ENCODE data around the gene GFOD1. TPM values are rescaled to one million over a fixed set of nuclear protein-coding genes. Genes with fewer than 3 reads are reported as not detected.

Gene GFOD1
- polyA plus RNA-seq, 1 donor from 2014 or later: 7.0 TPM

DNA sequence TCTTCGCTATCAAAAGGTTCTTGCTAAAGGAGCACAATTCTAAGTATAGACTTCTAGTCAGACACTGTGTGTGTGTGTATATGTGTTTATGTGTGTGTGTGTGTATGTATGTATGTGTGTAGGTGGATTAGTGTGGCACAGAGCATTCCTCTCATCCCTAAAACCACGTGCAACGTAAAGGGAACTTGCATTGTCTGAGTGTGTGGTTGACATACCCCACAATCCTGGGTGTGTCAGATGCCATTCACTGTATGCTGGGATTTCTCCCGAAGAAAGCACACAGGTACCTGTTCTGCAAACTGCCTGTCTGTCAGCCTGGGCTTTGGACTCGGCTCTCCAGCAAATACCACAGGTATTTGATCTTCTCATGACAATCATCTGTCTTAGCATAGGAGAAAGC is 116.8 kb downstream of the GFOD1 start:
- H3K4me2 ChIP-seq (ENCODE audit: low read length): no peak overlapping the region
- no peak overlapping the region for H3K4me3 ChIP-seq (ENCODE audit: low read length)
- no peaks in the 10 kb centered on the region for H3K79me2 ChIP-seq (replicated peaks; ENCODE audit: insufficient read depth, low read length)
- H3K27ac ChIP-seq (ENCODE audit: low read length): no peak overlapping the region
- no peak overlapping the region for H2AFZ ChIP-seq (ENCODE audit: low read depth, low read length)
- H3K9ac ChIP-seq (ENCODE audit: low read length): no peak overlapping the region
- H3K36me3 ChIP-seq (ENCODE audit: insufficient read depth, low read length): no peaks in the 10 kb centered on the region
- H3K9me2 ChIP-seq (ENCODE audit: insufficient read depth, low read length): no peaks in the 10 kb centered on the region
- TF ChIP-seq TAF1 (IDR thresholded peaks at IDR 0.05; ENCODE audit: low read depth) (no peak), EP300 (conservative IDR thresholded peaks at IDR 0.05; ENCODE audit: poor library complexity, severe bottlenecking) (no peak)
- TF ChIP-seq, protein P1, sequence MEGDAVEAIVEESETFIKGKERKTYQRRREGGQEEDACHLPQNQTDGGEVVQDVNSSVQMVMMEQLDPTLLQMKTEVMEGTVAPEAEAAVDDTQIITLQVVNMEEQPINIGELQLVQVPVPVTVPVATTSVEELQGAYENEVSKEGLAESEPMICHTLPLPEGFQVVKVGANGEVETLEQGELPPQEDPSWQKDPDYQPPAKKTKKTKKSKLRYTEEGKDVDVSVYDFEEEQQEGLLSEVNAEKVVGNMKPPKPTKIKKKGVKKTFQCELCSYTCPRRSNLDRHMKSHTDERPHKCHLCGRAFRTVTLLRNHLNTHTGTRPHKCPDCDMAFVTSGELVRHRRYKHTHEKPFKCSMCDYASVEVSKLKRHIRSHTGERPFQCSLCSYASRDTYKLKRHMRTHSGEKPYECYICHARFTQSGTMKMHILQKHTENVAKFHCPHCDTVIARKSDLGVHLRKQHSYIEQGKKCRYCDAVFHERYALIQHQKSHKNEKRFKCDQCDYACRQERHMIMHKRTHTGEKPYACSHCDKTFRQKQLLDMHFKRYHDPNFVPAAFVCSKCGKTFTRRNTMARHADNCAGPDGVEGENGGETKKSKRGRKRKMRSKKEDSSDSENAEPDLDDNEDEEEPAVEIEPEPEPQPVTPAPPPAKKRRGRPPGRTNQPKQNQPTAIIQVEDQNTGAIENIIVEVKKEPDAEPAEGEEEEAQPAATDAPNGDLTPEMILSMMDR (IDR thresholded peaks at IDR 0.05; ENCODE audit: poor library complexity, severe bottlenecking): no peak
- H3K9me3 ChIP-seq (ENCODE audit: low read length): no peaks in the 10 kb centered on the region
- no peaks in the 10 kb centered on the region for H4K20me1 ChIP-seq (ENCODE audit: insufficient read depth)
- no peaks in the 10 kb centered on the region for H3K27me3 ChIP-seq (ENCODE audit: insufficient read depth, low read depth, low read length)
- no peaks in the 10 kb centered on the region for H3F3A ChIP-seq (ENCODE audit: insufficient read depth, low read length, poor library complexity, severe bottlenecking)

DNA sequence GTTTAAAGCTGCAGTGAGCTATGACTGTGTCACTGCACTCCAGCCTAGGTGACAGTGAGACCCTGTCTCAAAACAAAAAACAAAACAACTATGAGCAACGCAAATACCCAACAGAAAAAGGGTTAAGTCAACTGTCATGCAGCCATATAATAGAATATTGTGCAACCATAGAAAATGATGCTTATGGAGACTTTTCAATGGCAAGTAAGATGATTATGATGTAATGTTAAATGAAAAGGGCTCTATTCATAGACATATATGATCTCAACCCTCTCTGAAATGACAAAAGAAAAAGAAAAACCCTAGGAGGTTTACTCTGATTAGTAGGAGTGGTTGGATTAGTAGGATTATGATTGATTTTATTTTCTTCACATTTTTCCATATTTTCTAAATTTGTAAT is 117.8 kb downstream of the GFOD1 start:
- no peaks in the 10 kb centered on the region for H3K79me2 ChIP-seq (replicated peaks; ENCODE audit: insufficient read depth, low read length)
- peaks cover 7% of the 10 kb centered on the region for H3K36me3 ChIP-seq (ENCODE audit: insufficient read depth, low read length)
- no peaks in the 10 kb centered on the region for H3K9me3 ChIP-seq (ENCODE audit: low read length)

GRCh38 chr6:13368731-13369115 is 118.7 kb downstream of the GFOD1 start:
- H3K79me2 ChIP-seq (replicated peaks; ENCODE audit: insufficient read depth, low read length): no peaks in the 10 kb centered on the region
- H3K9ac ChIP-seq (ENCODE audit: low read length): no peak overlapping the region
- H2AFZ ChIP-seq (ENCODE audit: low read depth, low read length): no peak overlapping the region
- no peaks in the 10 kb centered on the region for H4K20me1 ChIP-seq (ENCODE audit: insufficient read depth)
- peaks cover 7% of the 10 kb centered on the region for H3K36me3 ChIP-seq (ENCODE audit: insufficient read depth, low read length)
- no peaks in the 10 kb centered on the region for H3K27me3 ChIP-seq (ENCODE audit: insufficient read depth, low read depth, low read length)
- H3F3A ChIP-seq (ENCODE audit: insufficient read depth, low read length, poor library complexity, severe bottlenecking): no peaks in the 10 kb centered on the region
- no peak overlapping the region for H3K27ac ChIP-seq (ENCODE audit: low read length)
- TF ChIP-seq SMC3 (conservative IDR thresholded peaks at IDR 0.05; ENCODE audit: poor library complexity) (no peak), EZH2 (IDR thresholded peaks at IDR 0.05; ENCODE audit: borderline replicate concordance, insufficient read depth, low read length, poor library complexity, severe bottlenecking) (no peak), EP300 (conservative IDR thresholded peaks at IDR 0.05; ENCODE audit: poor library complexity, severe bottlenecking) (no peak), POLR2AphosphoS5 (IDR thresholded peaks at IDR 0.05) (no peak), MXI1 (conservative IDR thresholded peaks at IDR 0.05; ENCODE audit: poor library complexity, severe bottlenecking) (no peak), TAF1 (IDR thresholded peaks at IDR 0.05; ENCODE audit: low read depth) (no peak), RAD21 (conservative IDR thresholded peaks at IDR 0.05) (no peak)
- TF ChIP-seq, protein P1 (IDR thresholded peaks at IDR 0.05; ENCODE audit: poor library complexity, severe bottlenecking): no peak
- TF ChIP-seq, protein P2, sequence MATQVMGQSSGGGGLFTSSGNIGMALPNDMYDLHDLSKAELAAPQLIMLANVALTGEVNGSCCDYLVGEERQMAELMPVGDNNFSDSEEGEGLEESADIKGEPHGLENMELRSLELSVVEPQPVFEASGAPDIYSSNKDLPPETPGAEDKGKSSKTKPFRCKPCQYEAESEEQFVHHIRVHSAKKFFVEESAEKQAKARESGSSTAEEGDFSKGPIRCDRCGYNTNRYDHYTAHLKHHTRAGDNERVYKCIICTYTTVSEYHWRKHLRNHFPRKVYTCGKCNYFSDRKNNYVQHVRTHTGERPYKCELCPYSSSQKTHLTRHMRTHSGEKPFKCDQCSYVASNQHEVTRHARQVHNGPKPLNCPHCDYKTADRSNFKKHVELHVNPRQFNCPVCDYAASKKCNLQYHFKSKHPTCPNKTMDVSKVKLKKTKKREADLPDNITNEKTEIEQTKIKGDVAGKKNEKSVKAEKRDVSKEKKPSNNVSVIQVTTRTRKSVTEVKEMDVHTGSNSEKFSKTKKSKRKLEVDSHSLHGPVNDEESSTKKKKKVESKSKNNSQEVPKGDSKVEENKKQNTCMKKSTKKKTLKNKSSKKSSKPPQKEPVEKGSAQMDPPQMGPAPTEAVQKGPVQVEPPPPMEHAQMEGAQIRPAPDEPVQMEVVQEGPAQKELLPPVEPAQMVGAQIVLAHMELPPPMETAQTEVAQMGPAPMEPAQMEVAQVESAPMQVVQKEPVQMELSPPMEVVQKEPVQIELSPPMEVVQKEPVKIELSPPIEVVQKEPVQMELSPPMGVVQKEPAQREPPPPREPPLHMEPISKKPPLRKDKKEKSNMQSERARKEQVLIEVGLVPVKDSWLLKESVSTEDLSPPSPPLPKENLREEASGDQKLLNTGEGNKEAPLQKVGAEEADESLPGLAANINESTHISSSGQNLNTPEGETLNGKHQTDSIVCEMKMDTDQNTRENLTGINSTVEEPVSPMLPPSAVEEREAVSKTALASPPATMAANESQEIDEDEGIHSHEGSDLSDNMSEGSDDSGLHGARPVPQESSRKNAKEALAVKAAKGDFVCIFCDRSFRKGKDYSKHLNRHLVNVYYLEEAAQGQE (IDR thresholded peaks at IDR 0.05; ENCODE audit: borderline replicate concordance): no peak
- H3K4me2 ChIP-seq (ENCODE audit: low read length): no peak overlapping the region
- H3K9me2 ChIP-seq (ENCODE audit: insufficient read depth, low read length): no peaks in the 10 kb centered on the region
- no peaks in the 10 kb centered on the region for H3K9me3 ChIP-seq (ENCODE audit: low read length)
- no peak overlapping the region for H3K4me3 ChIP-seq (ENCODE audit: low read length)

More for the DNA sequence above, 117.8 kb downstream of the GFOD1 start:
- Histone ChIP-seq H3K27me3 (ENCODE audit: insufficient read depth, low read depth, low read length) (no peaks in the 10 kb centered on the region), H3K9me2 (ENCODE audit: insufficient read depth, low read length) (no peaks in the 10 kb centered on the region), H3K4me3 (ENCODE audit: low read length) (no peak overlapping the region), H4K20me1 (ENCODE audit: insufficient read depth) (no peaks in the 10 kb centered on the region), H3K4me2 (ENCODE audit: low read length) (no peak overlapping the region), H3K9ac (ENCODE audit: low read length) (no peak overlapping the region), H2AFZ (ENCODE audit: low read depth, low read length) (no peak overlapping the region), H3F3A (ENCODE audit: insufficient read depth, low read length, poor library complexity, severe bottlenecking) (no peaks in the 10 kb centered on the region), H3K27ac (ENCODE audit: low read length) (no peak overlapping the region)
- TF ChIP-seq, protein P1 (IDR thresholded peaks at IDR 0.05; ENCODE audit: poor library complexity, severe bottlenecking): no peak
